GM12891 (cell line): ENCODE data around the gene EGFL7.
"Not testable (repeated sequence)": the region's sequence is repeated elsewhere in the genome, so short reads cannot be mapped to it uniquely, and the experiment has no call there.

ENCODE experiments used
- DNase-seq: peaks from one replicate; pipeline ENCODE4 v3.0.0; 2011; ENCODE audit warnings: low spot score; ENCODE audit not compliant: insufficient read length
- FAIRE-seq: peaks from 2 replicates; lab custom pipeline; 2011; peaks lifted over from hg19 to GRCh38; lab: Jason Lieb, UNC
- PAX5 ChIP-seq: IDR thresholded peaks from 2 replicates; pipeline ENCODE4 v1.6.1; 2011; ENCODE audit warnings: low read length, moderate library complexity, mild to moderate bottlenecking; ENCODE audit not compliant: insufficient read depth, severe bottlenecking
- POLR2A ChIP-seq: IDR thresholded peaks from 2 replicates; pipeline ENCODE4 v1.6.1; 2011; ENCODE audit warnings: low read depth, low read length, control low read depth
- POLR2AphosphoS5 ChIP-seq: IDR thresholded peaks from 2 replicates; pipeline ENCODE4 v1.6.1; 2011; ENCODE audit warnings: low read depth, low read length, control low read depth
- POU2F2 ChIP-seq: IDR thresholded peaks from 2 replicates; pipeline ENCODE4 v1.6.1; 2011; ENCODE audit warnings: low read depth, mild to moderate bottlenecking, control low read depth, low read length, moderate library complexity
- SPI1 ChIP-seq: IDR thresholded peaks from 2 replicates; pipeline ENCODE4 v1.6.1; 2011; ENCODE audit warnings: low read depth, low read length, control low read depth
- TAF1 ChIP-seq: IDR thresholded peaks from 2 replicates; pipeline ENCODE4 v1.6.1; 2011; ENCODE audit warnings: low read depth, low read length, control low read depth

The EGFL7 gene

GRCh38 chr9:136697146-136697820 is 34.6 kb downstream of the EGFL7 start:
- DNase-seq (no peak), FAIRE-seq (no peak)
- TF ChIP-seq POU2F2 (no peak), SPI1 (no peak), POLR2A (no peak), PAX5 (no peak), TAF1 (no peak), POLR2AphosphoS5 (no peak)

GRCh38 chr9:136697821-136698526 is 35.3 kb downstream of the EGFL7 start:
- DNase-seq = no peak
- no peak for TF ChIP-seq POLR2AphosphoS5
- no peak for TF ChIP-seq PAX5
- TF ChIP-seq POLR2A = no peak
- TF ChIP-seq SPI1 = no peak
- no peak for TF ChIP-seq TAF1
- TF ChIP-seq POU2F2 = no peak
- no peak for FAIRE-seq

GRCh38 chr9:136698635-136699246 is 36.0 kb downstream of the EGFL7 start:
- TF ChIP-seq TAF1 (no peak), SPI1 (no peak), PAX5 (no peak), POU2F2 (no peak)
- FAIRE-seq (no peak), DNase-seq (no peak)

- DNase-seq = no peak
- TF ChIP-seq TAF1 = no peak
- no peak for TF ChIP-seq PAX5
- no peak for TF ChIP-seq SPI1
- no peak for TF ChIP-seq POU2F2
- no peak for FAIRE-seq
Observed at GRCh38 chr9:136700304-136700703, 37.6 kb downstream of the EGFL7 start.

- TF ChIP-seq SPI1 (no peak), POLR2A (peak; percentile 73), POU2F2 (no peak), POLR2AphosphoS5 (peak; percentile 66; the same call in 1 of the 2 replicates), TAF1 (peak; percentile 48; the same call in 1 of the 2 replicates)
- peak; percentile 96 for FAIRE-seq
- DNase-seq = peak; percentile 64
Observed at GRCh38 chr9:136700959-136701667, 38.4 kb downstream of the EGFL7 start.

GRCh38 chr9:136701668-136702053 is 38.9 kb downstream of the EGFL7 start:
- DNase-seq = no peak
- TF ChIP-seq POLR2A (no peak), POU2F2 (no peak), TAF1 (no peak), PAX5 (no peak), POLR2AphosphoS5 (no peak), SPI1 (no peak)
- no peak for FAIRE-seq

- TF ChIP-seq SPI1 (peak; percentile 26; the same call in 1 of the 2 replicates), POLR2A (no peak), TAF1 (no peak)
- DNase-seq (no peak), FAIRE-seq (peak; percentile 80)
Observed at GRCh38 chr9:136703276-136703860, 40.7 kb downstream of the EGFL7 start.

GRCh38 chr9:136704741-136705140 is 42.0 kb downstream of the EGFL7 start:
- DNase-seq, FAIRE-seq: not testable (repeated sequence)

- DNase-seq (no peak), FAIRE-seq (no peak)
- TF ChIP-seq SPI1 = no peak
- TF ChIP-seq POLR2AphosphoS5 = no peak
- no peak for TF ChIP-seq PAX5
- no peak for TF ChIP-seq POU2F2
- TF ChIP-seq POLR2A = no peak
- TF ChIP-seq TAF1 = no peak
Observed at GRCh38 chr9:136705564-136705963, 42.8 kb downstream of the EGFL7 start.
